HG03354 (cell line): Measurements from ENCODE around the gene RUFY4.

ENCODE experiments used
- ATAC-seq: cut with Tn5 transposase; IDR thresholded peaks from one replicate; pipeline ENCODE4 v1.9.1; 2021; ENCODE audit warnings: mild to moderate bottlenecking; ENCODE audit not compliant: unreplicated experiment, poor library complexity, severe bottlenecking

Gene RUFY4, protein sequence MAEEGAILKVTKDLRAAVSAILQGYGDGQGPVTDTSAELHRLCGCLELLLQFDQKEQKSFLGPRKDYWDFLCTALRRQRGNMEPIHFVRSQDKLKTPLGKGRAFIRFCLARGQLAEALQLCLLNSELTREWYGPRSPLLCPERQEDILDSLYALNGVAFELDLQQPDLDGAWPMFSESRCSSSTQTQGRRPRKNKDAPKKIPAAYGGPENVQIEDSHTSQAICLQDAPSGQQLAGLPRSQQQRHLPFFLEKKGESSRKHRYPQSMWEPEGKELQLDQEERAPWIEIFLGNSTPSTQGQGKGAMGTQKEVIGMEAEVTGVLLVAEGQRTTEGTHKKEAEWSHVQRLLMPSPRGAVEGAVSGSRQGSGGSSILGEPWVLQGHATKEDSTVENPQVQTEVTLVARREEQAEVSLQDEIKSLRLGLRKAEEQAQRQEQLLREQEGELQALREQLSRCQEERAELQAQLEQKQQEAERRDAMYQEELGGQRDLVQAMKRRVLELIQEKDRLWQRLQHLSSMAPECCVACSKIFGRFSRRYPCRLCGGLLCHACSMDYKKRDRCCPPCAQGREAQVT

DNA sequence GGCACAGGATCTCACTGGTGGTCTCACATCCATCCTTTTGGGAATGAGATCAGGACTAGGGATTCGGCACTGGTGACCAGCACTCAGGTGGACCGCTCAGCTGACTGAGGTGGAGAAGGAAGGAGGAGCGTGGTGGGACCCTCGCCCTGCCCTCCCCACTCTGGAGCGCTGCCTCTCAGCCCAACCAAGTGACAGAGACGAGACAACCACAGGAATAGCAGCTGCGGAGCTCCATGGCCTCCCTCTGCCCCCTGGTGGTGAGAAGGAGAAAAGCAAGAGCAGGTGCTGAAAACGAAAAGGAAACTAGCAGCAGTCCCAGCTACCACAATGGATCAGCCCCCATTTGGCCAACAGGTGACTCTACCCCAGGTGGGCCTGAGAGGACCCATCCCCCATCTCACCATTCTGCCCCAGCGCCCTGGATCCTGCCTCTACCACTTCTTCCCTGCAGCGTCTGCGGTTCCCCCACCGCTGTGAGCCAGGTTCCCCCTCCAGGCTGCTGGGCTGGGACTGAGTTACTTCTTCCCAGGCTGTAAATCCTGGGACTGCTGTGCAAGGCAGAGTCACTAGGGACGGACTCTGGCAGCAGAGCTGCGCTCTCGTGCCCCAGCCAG, at the start of gene RUFY4:
TSS of gene RUFY4 (plus strand) at position 533 of the 614 bp plus-strand sequence. CDS start 1,353 bp downstream, outside the sequence.
- peak; percentile 92 for ATAC-seq

DNA sequence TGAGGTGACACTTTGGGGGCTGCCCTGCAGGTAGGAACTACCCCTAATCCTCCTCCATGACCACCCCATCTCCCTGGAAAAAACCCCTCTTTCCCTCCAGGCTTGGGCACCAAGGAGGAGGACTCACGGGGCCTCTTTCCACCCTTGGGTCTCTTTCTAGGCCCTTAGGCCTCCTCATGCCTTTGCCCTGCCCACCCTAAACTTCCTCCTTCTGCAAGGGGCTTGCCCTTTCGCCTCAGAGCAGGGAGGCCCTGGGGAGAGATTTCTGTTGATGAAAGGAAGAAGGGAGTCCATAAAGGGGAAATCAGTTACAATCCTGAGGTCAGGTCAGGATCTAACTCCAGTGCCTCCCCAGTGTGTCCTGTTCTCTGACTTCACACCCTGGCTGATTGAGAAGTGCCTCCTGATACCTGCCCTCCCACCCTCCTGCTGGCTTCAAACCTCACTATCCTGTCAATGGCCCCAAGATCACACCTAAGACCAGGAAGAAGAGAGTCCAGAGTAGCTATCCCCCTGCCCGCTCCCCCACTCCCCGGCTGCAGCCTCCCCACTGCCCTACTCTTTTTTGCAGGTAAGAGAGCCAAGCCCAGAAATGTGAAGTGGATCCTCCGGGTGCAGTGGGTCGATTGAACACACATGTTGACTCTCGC, 49.5 kb upstream of the RUFY4 start:
- no peak for ATAC-seq

DNA sequence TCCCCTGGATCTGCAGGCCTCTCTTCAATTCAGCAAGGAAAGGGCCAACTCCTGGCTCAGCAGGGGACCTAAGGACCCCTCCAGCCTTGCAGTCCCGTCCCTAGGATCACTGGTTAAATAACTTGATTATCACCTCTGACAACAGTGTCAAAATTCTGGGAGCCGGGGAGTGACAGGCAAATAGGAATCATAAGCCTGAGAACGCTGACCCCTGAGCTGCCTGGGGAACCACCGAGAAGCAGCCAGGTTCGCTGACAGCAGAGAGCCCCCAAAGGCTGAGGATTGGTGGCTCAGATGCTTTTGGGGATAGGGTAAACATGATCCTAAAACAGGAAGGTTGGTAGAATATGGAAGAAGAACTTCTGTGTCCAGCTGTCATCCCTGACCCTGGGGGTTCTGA, 48.8 kb upstream of the RUFY4 start:
- ATAC-seq: no peak

DNA sequence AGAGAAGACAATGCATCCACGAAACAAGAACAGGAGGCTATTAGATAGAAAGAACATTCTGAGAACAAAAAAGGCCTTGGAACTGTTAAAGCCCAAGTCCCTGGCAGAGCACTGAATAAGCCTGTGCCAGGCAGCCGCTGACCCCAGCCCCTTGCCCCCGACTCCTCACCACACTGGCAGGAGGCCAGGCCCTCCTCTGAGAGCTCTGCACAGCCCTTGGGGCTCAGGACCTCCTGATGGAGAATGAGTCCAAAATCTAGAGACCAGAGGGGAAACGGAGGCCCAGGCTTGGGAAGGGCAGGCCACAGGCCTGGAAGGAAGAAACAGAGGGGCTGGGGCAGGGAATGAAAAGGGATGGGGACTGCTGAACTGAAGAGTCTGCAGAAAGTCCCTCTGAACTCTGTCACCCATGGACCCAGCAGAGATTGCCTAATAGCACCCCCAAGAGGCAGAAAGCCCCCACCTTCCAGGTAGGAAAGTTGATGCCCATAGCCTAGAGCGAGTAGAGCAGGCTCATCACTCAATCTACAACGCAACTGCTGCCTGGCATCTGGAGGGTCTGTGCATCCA, 48.0 kb upstream of the RUFY4 start:
- no peak for ATAC-seq

DNA sequence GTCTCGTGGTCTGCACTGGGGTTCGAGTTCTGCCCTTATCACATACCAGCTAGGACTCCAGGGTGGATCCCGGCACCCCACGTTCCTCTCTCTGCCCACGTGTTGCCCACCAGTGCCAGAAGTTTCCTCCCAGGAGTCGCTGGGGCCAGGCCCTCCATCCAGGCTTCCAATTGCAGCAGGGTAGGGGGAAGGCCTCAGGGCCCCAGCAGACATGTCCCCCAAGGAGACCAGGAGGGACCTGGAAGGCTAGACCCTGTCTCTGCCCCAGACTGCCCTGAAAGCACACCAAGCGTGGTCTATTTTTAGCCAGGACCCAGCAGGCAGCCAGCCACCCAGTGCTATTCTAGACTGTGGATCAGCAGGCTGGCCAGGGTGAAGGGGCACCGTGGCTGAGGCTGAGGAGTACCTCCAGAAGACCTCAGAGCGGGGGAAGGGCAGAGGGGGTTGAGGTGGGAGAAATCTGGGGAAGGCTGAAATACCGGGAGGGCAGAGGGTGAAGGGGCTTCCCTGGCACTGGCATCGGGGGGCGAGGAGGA, 47.4 kb upstream of the RUFY4 start:
- ATAC-seq: no peak

DNA sequence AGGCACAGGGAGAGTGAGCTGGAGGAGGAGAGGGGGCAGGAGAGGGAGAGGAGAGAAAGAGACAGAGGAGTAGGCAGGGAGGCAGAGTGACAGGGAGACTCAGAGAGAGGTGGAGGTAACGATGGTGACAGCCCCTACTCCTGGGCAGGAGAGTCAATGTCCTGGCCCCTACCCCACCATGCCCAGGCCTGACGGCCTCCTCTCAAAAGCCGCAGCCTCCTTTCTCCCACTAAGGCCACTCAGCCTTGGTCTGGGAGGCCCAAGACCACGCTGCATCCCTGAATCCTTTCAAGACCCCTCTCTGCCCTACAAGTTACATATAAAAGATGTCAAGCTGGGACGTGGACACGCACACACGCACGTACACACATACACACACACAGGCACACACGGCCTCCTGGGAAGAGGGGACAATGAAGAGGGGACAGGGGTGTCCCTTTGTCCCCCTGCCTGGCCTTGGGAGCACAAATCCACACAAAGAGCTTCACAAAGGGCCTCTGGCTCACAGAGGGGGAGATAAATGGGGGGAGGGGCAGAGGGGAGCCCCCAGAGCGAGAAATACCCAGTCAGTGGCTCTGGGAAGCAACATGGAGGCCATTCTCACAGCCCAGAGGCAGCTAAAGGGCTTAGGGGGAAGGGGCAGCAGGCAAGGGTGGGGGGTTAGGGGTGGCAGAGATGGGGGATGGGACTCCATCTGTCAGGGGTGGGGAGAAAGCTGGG, 46.8 kb upstream of the RUFY4 start:
- ATAC-seq: no peak

DNA sequence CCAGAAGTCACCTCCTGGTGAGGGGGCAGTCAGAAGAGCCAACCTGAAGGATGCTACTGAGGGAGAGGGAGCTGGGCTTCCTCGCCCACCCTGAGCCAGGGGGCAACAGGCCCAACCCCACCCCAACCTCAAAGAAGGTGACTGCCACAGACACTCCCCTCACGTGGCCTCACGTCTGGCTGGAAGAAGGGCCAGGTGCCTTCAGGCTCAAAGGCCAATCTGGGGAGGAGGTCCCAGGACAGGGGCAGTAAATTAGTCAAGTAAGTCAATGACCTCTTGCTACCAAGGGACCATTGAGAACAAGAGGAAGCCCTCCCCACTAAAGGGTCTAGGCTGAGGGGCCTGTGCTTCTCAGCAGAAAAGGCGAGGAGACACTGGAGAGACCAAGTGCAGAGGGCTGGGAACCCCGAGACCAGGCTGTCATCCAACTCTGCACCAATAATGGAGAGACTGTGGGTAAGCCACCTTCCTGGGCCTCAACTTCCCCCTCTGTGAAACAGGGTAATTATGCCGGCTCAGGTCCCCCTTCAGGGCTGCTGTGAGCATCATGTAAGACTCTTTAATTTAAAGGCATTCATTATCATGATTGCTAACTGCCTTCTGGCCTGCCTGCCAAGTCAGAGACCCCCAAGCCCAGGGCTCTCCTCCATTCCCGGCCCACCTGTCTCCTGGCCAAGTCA, 46.1 kb upstream of the RUFY4 start:
- ATAC-seq: no peak

DNA sequence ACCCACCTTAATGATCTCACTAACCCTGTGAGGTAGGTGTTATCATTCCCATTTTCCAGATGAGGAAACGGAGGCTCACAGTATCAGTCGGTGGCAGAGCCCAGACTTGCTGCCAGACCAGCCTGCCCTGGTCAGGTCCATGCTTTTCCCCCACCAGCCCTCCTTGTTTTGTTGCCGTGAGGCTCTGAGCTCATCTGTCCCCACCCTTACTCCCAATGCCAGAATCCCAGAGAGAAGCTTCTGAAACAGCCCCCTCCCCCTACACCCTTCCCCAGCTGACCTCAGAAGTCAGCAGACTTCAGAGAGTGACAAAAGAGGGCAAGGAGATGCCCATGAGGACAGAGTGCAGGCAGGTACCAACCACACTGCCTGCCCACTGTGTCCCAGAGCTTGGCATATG, 45.4 kb upstream of the RUFY4 start:
- no peak for ATAC-seq

DNA sequence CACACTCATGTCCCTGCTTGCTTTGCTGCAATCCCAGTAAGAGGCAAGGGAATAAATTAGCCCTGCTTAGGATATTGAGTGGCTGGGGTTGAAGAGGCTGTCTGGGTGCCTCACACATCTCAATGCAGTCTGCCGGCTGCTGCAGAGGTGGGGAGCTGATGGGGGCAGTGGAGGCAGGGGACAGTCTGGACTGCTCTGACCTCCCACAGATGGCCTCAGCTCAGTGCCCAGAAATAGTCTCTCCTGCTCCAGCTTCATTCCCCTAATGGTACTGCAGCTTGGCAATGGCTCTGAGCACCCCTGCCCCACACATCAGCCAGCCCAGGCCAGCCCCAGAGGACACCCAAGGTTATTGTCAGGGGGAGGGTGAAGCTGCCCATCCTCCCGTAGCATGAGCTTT, 44.7 kb upstream of the RUFY4 start:
- ATAC-seq: no peak

DNA sequence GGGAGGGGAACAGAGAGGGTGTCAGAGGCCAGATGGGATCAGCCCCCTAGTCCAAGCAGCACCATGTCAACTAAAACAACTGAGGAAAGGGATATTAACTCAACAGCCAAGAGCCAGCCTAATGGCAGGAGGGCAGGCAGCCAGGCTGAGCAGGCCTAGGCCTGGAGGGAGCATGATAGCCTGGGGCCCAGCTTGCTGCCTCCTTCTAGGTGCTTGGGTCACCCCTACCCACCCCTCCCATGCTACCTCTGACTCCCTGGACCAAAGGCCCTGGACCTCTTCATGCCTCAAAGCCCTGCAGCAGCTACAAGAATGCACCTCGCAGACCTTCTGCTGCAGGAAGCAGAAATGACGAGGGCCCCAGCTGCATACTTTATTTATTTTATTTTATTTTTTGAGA, 44.2 kb upstream of the RUFY4 start:
- ATAC-seq: no peak

DNA sequence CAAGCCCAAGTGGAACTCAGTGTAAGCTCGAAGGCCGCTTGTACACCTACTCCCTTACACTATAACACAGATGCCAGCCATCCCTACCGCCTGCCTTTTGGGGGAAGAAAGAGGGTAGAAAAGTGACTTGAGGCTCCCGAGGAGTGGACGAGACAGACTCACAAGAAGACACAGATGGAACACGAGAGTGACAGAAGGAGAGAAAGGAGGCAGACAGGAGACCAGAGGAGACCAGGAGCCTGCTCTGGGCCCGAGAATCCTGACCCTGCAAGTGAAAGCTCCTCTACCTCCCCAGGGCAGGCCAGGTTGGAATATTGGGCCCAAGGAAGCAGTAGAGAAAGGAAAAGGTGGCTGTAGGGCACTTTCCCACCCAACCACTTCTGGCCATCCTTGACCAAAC, 42.8 kb upstream of the RUFY4 start:
- no peak for ATAC-seq

DNA sequence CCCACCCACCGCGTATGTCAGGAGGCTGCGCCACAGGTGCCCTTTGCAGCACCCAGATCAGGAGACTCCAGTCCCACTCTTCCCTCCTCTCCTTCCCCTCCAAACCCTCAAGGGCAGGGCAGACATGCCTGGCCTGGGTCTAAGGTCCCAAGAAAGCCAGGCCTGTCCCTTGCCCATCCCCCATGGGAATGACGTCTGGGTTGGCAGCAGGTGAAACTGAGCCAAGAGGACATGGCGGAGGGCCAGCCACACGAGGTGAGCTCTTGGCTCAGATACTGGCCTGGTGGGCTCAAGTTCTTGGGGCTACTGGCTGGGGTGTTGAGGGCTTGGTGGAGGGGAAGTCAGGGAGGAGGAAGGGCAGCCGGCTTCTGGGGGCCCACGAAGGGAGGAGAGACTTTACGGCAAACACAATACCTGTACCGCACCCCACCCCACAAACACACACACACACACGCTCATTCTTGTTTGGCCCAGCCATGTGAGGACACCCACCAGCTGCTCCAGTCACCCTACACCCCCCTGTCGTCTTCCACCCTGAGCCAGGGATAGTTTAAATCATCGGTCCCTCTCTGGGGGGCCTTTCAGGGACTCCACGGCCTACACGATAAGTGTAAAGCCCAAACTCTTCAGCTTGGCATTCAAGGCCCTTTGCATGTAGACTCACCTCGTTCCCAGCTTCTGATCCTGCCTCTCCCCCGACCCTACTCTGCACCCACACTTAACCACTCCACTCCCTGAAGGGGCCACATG, 42.2 kb upstream of the RUFY4 start:
- no peak for ATAC-seq

DNA sequence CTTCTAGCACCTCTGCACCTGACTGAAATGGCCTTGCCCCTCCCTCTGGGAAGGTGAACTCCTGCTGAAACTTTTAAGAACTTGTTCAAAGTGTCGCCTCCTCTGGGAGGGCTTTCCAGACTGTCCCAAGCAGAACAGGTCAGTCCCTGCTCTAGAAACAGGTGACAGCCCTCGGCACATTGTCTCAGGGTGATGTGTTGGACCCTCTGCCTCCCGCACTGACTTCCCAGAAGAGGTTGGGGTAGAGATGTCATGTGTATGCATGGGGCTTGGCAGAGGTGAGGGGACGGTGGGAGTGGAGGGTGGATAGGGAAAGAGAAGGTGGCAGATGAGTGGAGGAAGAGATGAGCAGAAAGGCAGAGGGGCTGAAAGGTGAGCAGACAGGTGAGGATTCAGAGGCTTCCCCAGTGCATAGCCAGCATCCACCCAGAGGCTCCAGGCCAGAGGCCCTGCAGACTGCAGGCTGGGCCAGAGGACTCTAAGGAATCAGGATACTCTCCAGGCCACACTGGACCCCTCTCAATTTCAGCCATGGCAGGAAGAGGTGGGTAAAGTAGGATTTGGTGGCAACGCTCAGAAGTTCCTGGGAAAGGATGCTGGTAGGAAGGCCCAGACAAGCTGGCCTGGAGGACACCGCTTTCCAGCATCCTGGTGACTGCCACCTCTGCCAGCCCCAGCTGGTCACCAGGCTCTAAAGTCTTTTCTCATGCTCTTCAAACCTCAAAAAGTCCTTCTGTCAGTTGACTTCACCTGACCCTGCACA, 41.4 kb upstream of the RUFY4 start:
- no peak for ATAC-seq

DNA sequence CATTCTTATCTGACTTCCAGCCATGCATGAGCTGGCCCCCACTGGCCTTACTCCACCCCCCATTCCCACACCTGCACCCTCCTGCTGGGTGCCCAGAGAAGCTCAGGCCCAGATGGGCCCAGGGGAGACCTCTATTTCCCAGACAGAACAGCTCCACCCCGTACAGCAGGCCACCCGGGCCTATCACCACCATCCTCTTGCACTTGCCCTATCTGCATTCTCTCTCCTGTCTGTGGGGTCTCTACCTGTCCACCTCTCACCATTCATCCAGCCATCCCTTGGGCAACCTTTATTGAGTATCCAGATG, 40.9 kb upstream of the RUFY4 start:
- ATAC-seq: no peak

DNA sequence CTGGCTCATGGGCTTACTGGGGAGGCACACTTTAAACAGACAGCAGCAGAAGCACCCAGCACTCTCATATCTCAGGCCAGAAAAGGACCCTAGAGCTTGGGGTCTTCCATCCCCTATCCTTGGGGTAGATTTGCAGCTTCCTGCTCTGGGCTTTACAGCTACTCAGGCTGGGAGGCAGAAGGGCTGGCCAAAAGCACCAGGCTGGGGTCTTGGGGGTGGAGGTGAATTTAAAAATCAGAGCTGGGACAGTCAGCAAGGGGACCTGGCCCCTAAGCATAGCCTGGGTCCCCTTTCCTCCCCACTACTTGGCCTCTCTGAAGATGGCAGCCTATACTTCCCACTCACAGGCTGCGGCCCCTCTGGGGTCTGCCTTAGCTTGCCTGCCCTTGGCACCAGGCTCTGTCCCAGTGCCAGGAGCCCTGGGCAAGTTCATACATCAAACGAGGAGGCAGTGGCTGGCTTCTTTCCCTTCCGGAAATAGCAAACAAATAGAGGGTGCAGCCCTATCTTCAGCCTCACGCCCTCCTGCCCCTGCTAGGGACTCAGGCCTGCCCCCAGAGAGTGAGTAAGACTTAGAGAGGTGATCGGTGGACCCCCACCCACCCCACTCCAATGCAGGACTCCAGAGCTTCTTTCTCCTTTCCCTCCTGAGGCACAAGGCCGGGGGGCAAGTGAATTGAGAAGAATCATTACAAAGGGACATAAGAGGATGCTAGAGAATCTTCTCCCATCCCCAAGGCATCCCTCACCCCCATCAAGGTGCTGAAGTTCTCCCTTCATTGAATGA, 40.3 kb upstream of the RUFY4 start:
- ATAC-seq: no peak

DNA sequence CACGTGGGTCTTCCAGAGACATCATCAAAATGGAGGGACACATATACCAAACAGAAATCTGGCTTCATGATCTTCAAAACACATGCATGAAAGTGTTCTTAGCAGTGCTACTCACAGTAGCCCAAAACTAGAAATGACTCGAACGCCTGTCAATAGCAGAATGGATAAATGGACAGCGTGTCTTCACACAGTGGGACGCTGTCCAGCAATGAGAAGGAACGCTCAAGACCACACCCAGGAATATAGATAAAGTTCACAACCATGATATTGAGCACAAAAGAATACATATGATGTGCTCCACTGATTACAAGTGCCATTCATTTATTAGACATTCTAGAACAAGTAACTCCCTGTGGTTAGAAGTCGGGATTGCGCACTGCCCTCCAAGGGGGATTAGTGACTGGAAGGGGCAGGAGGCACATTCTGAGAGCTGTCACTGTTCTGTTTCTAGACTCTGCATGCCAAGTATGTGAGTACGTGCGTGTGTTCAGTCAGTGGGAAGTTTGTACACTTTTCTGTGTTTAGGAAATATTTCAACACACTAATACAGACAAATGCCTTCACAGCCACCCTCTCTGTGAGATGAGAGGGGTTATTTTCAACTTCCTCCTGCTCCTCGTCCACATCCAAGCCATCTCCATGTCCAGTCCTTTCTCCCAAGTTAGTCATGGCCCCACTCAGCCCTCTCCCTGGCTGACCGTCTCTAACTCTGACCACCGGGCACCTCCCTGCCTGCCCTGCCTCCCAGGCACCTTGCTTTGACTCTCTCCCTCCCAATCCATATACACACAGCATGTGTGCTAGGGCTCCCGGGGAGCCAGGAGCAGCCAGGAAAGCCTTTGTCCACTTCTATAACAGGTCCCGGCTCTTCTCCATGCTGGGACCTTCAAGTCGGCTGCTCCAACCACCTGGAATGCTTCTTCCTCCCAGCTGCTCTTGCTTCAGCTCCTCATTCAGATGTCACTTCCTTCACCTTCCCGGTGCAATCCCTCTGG, 39.4 kb upstream of the RUFY4 start:
- ATAC-seq: no peak
